IPS-20b (cell line): ENCODE data around the gene CNPY3.

ENCODE experiments used
- H3K27ac ChIP-seq: one replicate; pipeline ENCODE4 v1.5.1; 2013; ENCODE audit warnings: low read length
- H3K27me3 ChIP-seq: 2 replicates; pipeline ENCODE4 v1.6.1; 2013; ENCODE audit warnings: mild to moderate bottlenecking, low read length, inconsistent platforms; ENCODE audit not compliant: insufficient read depth
- H3K36me3 ChIP-seq: 2 replicates; pipeline ENCODE4 v1.6.1; 2013; ENCODE audit warnings: low read depth, mild to moderate bottlenecking, inconsistent platforms, low read length, moderate library complexity; ENCODE audit not compliant: insufficient read depth
- H3K4me1 ChIP-seq: 2 replicates; pipeline ENCODE4 v1.6.1; 2013; ENCODE audit warnings: mild to moderate bottlenecking, control low read depth, inconsistent platforms, low read length, moderate library complexity; ENCODE audit not compliant: insufficient read depth
- H3K4me3 ChIP-seq: 2 replicates; pipeline ENCODE4 v1.5.1; 2013; ENCODE audit warnings: mild to moderate bottlenecking, low read length, inconsistent platforms
- H3K9ac ChIP-seq: 2 replicates; pipeline ENCODE4 v1.6.1; 2013; ENCODE audit warnings: low read depth, mild to moderate bottlenecking, inconsistent platforms, low read length, moderate library complexity
- H3K9me3 ChIP-seq: 2 replicates; pipeline ENCODE4 v1.6.1; 2013; ENCODE audit warnings: mild to moderate bottlenecking, low read depth, low read length, inconsistent platforms; ENCODE audit not compliant: insufficient read depth

The CNPY3 gene

DNA sequence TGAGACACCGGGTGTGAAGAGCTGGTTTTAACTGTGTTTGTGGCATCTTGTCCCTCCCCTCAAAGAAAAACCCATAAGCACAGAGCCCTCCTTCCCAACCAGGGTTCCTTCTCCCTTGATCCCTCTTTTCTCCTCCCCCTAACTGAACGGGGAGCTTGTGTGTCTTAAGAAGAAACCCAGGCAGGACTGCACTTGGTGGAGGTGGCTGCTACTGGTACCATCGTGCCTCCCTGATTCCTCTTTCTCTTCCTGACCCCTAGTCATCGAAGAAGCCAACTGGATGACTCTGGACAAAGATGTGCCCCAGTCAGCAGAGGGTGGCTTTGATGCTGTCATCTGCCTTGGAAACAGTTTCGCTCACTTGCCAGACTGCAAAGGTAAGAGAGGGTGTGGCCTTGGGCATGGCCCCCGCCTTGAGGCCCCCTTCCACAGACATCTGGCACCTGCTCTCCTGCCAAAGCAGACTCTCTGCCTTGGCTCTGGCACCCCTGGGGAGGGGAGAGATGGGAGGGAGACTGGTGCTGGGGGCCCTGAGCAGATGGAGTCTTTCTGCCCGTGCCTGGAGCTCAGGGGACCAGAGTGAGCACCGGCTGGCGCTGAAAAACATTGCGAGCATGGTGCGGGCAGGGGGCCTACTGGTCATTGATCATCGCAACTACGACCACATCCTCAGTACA lies 33.4 kb downstream of the CNPY3 start:
- Histone ChIP-seq H3K36me3 (no peaks in the 10 kb centered on the region), H3K9me3 (no peaks in the 10 kb centered on the region), H3K27me3 (peaks cover 34% of the 10 kb centered on the region), H3K9ac (no peak overlapping the region), H3K4me1 (no peaks in the 10 kb centered on the region; the same call in 1 of the 2 replicates), H3K27ac (no peak overlapping the region), H3K4me3 (no peak overlapping the region)

DNA sequence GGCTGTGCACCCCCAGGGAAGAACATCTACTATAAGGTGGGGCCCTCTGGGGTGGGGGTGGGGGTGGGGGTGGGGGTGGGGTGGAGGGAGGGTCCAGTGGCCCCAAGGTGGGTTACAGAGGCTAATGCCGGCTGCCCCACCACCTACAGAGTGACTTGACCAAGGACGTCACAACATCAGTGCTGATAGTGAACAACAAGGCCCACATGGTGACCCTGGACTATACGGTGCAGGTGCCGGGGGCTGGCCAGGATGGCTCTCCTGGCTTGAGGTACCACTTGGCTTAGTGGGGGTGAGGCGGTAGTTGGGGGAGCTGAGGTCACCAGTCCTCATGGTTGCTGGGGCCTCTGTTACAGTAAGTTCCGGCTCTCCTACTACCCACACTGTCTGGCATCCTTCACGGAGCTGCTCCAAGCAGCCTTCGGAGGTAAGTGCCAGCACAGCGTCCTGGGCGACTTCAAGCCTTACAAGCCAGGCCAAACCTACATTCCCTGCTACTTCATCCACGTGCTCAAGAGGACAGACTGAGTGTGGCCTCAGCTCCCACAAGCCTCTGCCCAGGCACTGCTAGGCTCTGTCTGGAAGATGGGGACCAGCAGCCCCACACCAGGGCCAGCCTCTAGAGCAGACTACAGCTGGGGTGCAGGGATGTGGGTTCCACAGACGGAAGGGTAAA lies 34.0 kb downstream of the CNPY3 start:
- Histone ChIP-seq H3K9ac (no peak overlapping the region), H3K4me1 (no peaks in the 10 kb centered on the region; the same call in 1 of the 2 replicates), H3K4me3 (no peak overlapping the region), H3K36me3 (no peaks in the 10 kb centered on the region), H3K9me3 (no peaks in the 10 kb centered on the region), H3K27me3 (peaks cover 34% of the 10 kb centered on the region), H3K27ac (no peak overlapping the region)

DNA sequence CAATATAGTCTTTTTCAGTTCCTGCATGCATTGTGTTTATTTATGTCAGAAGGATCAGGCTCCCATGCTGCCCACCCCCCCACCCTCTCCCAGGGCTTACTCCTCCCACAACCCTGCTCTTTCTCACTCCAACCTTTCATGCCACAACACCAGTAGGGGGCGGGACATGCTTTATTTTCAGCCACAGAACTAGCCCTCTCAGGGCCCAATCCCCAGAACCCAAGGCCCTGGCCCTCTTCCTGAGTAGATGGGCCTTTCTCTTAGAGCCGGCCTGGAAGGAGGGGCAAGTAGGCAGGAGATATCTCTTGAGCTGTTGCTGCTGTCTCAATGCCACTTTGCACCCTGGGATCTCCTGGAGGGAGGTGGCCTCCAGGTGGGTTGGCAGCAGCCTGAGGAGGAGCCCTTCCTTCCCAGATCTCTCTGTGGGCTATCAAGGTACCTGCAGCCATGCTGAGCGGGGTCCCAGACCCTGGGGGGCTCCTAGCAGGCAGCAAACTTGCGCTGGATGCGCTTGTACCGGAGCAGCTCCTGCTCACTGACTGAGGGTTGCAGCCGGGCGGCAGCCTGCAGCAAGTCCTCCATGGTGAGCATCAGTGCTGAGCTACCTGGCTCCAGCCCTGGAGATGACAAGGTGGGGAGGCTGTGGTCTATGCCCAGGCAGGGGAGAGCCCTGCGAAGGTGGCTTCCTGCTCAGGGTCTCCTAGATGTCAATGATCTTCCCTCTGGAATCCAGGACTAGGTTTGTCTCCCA lies 34.8 kb downstream of the CNPY3 start:
- no peaks in the 10 kb centered on the region for H3K36me3 ChIP-seq
- peaks cover 29% of the 10 kb centered on the region for H3K27me3 ChIP-seq
- H3K9ac ChIP-seq: no peak overlapping the region
- H3K4me3 ChIP-seq: no peak overlapping the region
- no peaks in the 10 kb centered on the region for H3K9me3 ChIP-seq
- H3K4me1 ChIP-seq: no peaks in the 10 kb centered on the region; the same call in 1 of the 2 replicates
- H3K27ac ChIP-seq: no peak overlapping the region

DNA sequence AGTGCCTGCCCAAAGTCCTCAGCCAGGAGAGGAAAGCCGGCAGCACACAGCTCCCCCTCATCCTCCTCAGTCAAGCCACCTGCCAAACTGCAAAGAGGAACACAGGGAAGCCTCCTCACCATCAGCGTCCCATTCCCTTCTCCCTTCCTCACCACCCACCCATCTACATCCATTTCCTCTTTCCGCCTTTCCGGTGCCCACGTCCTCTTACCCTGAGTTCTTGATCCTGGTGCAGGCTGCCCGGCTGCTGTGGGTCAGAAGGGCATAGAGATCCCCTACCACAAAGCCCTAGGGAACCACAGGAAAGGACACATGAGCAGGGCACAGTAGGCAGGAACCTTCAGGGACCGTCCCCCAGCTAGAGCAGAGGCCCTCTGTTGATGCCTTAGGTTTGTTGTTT lies 37.3 kb downstream of the CNPY3 start:
- H3K36me3 ChIP-seq: no peaks in the 10 kb centered on the region
- no peak overlapping the region for H3K27ac ChIP-seq
- peaks cover 4% of the 10 kb centered on the region; the same call in 1 of the 2 replicates for H3K27me3 ChIP-seq
- peaks cover 8% of the 10 kb centered on the region; the same call in 1 of the 2 replicates for H3K4me1 ChIP-seq
- H3K9me3 ChIP-seq: no peaks in the 10 kb centered on the region
- H3K9ac ChIP-seq: no peak overlapping the region
- H3K4me3 ChIP-seq: no peak overlapping the region

DNA sequence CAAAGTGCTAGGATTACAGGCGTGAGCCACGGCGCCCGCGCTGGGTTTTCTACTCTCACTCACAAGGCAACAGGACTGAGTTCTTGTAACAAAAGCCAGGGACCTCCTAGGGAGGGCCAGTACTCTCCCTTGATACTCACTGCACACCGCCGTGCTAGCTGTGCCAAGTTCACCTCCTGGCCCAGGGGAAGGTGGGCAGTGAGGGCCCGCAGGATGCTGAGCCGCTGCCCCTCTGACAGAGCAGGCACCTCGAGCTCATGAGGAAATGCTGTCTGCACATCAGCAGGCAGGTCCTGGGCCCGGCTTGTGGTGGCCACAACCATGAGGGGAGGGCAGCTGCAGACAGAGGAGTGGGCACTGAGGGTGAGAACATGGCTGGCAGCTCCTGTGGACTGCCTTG lies 37.9 kb downstream of the CNPY3 start:
- Histone ChIP-seq H3K27me3 (no peaks in the 10 kb centered on the region), H3K4me1 (peaks cover 8% of the 10 kb centered on the region; the same call in 1 of the 2 replicates), H3K9ac (no peak overlapping the region), H3K9me3 (no peaks in the 10 kb centered on the region), H3K36me3 (no peaks in the 10 kb centered on the region), H3K4me3 (no peak overlapping the region), H3K27ac (no peak overlapping the region)

DNA sequence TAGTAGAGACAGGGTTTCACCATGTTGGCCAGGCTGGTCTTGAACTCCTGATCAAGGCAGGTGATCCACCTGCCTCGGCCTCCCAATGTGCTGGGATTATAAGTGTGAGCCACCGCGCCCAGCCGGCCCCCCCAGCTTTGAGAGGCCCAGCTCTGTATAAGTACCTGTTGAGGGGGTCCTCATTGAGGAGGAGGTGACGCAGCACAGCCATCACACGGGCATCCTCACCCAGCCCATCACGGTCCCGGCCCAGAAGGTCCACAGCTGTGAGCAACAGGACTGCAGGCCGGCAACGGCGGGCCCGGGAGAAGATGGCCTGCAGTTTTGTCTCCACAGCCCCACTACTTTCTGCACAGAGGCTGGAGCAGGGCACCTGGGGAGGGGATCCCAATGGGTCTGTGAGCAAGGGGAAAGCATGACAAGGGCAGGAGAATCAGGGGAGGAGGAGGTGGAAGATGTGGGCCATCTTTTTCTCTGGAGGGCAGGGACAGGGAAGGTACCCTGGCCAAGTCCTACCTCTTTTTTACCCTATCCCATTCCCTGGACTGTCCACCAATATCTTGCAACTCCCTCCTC lies 38.9 kb downstream of the CNPY3 start:
- H3K27ac ChIP-seq: no peak overlapping the region
- H3K9me3 ChIP-seq: no peaks in the 10 kb centered on the region
- H3K27me3 ChIP-seq: no peaks in the 10 kb centered on the region
- H3K36me3 ChIP-seq: no peaks in the 10 kb centered on the region
- no peak overlapping the region for H3K9ac ChIP-seq
- no peak overlapping the region for H3K4me3 ChIP-seq
- H3K4me1 ChIP-seq: peaks cover 8% of the 10 kb centered on the region; the same call in 1 of the 2 replicates

DNA sequence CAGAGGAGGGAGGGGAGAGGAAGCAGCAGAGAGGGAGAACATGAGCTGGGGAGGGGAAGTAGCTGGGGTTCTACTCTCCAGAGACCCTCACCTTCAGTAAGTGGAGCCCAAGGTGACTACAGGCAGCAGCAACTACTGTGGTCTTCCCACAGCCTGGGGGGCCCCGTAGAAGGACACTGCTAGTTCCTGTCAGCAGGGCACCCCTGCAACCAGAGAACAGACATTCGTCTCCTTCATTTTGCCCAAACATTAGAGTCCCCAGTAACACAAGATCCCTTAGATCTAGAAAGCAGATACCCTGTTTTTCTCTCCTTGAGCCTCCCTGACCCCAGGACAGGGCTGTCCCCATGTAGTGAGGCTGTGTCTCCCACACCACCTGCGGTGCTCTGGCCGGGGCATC lies 39.5 kb downstream of the CNPY3 start:
- Histone ChIP-seq H3K36me3 (no peaks in the 10 kb centered on the region), H3K4me1 (peaks cover 8% of the 10 kb centered on the region; the same call in 1 of the 2 replicates), H3K27ac (no peak overlapping the region)

DNA sequence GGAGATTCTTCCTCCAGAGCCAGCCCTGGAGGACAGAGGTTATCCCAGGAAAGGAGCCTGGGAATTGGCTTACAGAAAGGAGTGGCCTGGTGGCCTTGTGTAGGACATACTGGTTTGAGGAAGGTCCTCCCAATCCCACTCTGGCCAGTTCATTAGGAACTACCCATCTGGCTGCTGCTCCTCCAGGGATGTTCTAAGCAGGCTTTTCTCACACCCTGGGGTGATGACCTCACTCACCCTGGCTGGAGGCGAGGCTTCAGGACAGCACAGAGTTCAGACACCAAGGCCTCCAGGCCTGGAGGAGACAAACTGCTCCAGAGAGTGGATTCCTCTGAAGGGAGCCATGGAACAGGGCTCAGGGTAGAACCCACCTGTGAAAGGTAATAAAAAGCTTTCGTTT lies 40.2 kb downstream of the CNPY3 start:
- Histone ChIP-seq H3K27ac (no peak overlapping the region), H3K4me3 (no peak overlapping the region), H3K9me3 (no peaks in the 10 kb centered on the region), H3K27me3 (no peaks in the 10 kb centered on the region), H3K9ac (no peak overlapping the region), H3K36me3 (no peaks in the 10 kb centered on the region), H3K4me1 (peaks cover 8% of the 10 kb centered on the region; the same call in 1 of the 2 replicates)

More for the DNA sequence above, 39.5 kb downstream of the CNPY3 start:
- Histone ChIP-seq H3K9ac (no peak overlapping the region), H3K9me3 (no peaks in the 10 kb centered on the region), H3K27me3 (no peaks in the 10 kb centered on the region), H3K4me3 (no peak overlapping the region)

DNA sequence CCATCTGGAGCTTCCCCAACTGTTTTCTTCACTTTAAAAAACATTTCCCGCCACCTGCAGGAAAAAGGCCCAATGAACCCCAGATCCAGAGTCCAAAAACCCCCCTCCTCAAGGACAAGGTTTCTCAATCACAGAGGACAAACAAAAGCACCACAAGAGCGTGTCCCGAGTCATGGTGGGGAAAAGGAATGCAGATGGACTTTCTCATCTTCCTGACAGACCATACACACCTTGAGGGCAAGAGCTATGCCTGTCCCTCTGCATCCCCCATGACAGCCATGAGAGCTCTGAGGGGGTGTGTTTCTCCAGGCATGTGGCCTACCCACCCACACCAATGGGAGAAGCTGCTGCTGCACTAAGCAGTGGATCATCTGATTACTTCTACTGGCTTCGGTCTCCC lies 40.7 kb downstream of the CNPY3 start:
- Histone ChIP-seq H3K27ac (no peak overlapping the region), H3K4me3 (no peak overlapping the region), H3K4me1 (peaks cover 8% of the 10 kb centered on the region; the same call in 1 of the 2 replicates), H3K9ac (no peak overlapping the region), H3K27me3 (no peaks in the 10 kb centered on the region), H3K36me3 (no peaks in the 10 kb centered on the region), H3K9me3 (no peaks in the 10 kb centered on the region)

DNA sequence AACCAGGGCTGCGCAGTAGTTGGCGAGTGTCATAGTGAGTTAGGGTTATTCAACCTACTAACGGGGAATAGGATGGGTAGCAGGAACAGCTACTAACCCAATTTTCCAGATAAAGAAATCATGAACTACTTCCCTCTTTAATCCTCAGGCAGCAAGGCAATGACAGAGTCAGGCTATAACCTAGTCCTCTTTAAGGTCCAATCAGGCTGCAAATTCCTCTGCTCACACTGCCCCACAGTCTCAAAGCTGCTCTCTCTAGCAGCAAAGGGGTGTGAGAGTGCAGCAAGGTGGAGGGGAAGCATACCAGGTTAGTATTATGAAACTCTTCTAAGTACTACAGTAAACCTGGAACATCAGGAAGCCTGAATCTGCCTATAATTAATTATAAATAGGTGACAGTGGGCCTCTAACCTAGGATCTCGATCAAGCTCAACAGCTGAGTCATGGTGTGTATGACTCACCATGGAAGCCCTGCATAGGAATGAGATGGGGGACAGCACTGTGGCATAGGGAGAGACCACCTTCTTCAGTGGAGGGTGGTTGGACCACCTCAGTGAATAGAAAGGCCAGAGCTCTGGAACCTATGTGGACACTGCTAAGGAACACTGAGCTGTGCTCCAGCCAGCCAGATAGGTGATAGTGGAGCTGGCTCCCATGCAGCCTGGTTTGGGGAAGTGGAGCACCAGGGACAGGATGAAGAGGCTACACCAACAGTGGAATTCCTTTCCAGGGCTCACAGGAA lies 41.8 kb downstream of the CNPY3 start:
- Histone ChIP-seq H3K36me3 (no peaks in the 10 kb centered on the region), H3K27ac (no peak overlapping the region), H3K27me3 (no peaks in the 10 kb centered on the region), H3K9ac (no peak overlapping the region; the same call in 1 of the 2 replicates), H3K9me3 (no peaks in the 10 kb centered on the region), H3K4me1 (peaks cover 8% of the 10 kb centered on the region; the same call in 1 of the 2 replicates), H3K4me3 (no peak overlapping the region)
